Measurements from ENCODE around the gene PRDX5.

The PRDX5 gene

GRCh38 chr11:64349404-64349803 lies 31.5 kb downstream of the PRDX5 start:
- no peak for TF ChIP-seq CTCF (conservative IDR thresholded peaks at IDR 0.05; ENCODE audit: control insufficient read depth, insufficient read depth, low read depth, low read length)
- no peak for DNase-seq (ENCODE audit: low read depth)
- H3K4me3 ChIP-seq (ENCODE audit: control insufficient read depth, low read depth, low read length) = no peak overlapping the region

GRCh38 chr11:64351136-64351631 lies 33.3 kb downstream of the PRDX5 start:
- no peak overlapping the region for H3K4me3 ChIP-seq (ENCODE audit: control insufficient read depth, low read depth, low read length)
- no peak for TF ChIP-seq CTCF (conservative IDR thresholded peaks at IDR 0.05; ENCODE audit: control insufficient read depth, insufficient read depth, low read depth, low read length)
- DNase-seq (ENCODE audit: low read depth) = no peak

- DNase-seq (ENCODE audit: low read depth) = no peak
- TF ChIP-seq CTCF (conservative IDR thresholded peaks at IDR 0.05; ENCODE audit: control insufficient read depth, insufficient read depth, low read depth, low read length) = no peak
- no peak overlapping the region for H3K4me3 ChIP-seq (ENCODE audit: control insufficient read depth, low read depth, low read length)
Observed at GRCh38 chr11:64352099-64352994, 34.4 kb downstream of the PRDX5 start.

- TF ChIP-seq CTCF (conservative IDR thresholded peaks at IDR 0.05; ENCODE audit: control insufficient read depth, insufficient read depth, low read depth, low read length) = no peak
- no peak overlapping the region for H3K4me3 ChIP-seq (ENCODE audit: control insufficient read depth, low read depth, low read length)
- DNase-seq (ENCODE audit: low read depth) = no peak
Observed at GRCh38 chr11:64352995-64353714, 35.2 kb downstream of the PRDX5 start.

- no peak for TF ChIP-seq CTCF (conservative IDR thresholded peaks at IDR 0.05; ENCODE audit: control insufficient read depth, insufficient read depth, low read depth, low read length)
- H3K4me3 ChIP-seq (ENCODE audit: control insufficient read depth, low read depth, low read length) = no peak overlapping the region
- DNase-seq (ENCODE audit: low read depth) = no peak
Observed at GRCh38 chr11:64353715-64354506, 36.0 kb downstream of the PRDX5 start.
